CD4-positive, alpha-beta T cell treated with Interleukin-1 beta for 1 hour (primary cell): Measurements from ENCODE around the gene TAF4.

ENCODE experiments used
- DNase-seq, 2 donors: peaks; one replicate each; pipeline ENCODE4 v3.0.0-alpha.2; 2020 to 2022

TAF4 gene

DNA sequence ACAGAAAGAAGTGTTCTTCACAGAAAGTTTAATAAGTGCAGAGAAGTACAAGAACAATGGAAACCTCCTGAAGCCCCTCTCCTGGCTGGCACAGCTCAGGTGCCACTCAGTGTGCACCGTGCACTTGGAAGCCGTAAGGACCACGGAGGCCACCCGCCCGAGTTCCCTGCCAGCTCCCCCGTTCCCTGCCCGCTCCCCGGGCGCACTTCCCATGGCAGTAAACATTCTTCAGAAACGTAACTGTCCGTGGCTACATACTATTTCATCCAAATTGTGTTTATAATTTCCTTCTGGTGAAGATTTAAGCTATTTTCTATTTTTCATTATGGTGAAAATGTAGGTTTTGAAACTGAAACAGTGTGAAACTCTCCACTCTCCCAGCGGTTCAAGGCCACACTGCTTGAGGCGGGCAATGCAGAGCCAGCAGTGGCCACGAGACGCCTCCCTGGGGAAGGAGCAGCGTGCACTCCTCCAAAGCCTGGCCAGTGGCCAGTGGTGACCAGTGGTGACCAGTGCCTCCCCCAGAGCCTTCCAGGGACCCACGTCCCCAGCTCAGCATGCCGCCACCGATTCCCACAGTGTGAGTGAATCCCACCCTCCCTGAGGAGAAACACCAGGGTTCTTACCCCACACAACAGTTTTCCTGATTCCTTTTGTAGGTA lies 46.4 kb downstream of the TAF4 start:
- no peak for DNase-seq

GRCh38 chr20:62018437-62019143 lies 47.1 kb downstream of the TAF4 start:
- DNase-seq: no peak

DNA sequence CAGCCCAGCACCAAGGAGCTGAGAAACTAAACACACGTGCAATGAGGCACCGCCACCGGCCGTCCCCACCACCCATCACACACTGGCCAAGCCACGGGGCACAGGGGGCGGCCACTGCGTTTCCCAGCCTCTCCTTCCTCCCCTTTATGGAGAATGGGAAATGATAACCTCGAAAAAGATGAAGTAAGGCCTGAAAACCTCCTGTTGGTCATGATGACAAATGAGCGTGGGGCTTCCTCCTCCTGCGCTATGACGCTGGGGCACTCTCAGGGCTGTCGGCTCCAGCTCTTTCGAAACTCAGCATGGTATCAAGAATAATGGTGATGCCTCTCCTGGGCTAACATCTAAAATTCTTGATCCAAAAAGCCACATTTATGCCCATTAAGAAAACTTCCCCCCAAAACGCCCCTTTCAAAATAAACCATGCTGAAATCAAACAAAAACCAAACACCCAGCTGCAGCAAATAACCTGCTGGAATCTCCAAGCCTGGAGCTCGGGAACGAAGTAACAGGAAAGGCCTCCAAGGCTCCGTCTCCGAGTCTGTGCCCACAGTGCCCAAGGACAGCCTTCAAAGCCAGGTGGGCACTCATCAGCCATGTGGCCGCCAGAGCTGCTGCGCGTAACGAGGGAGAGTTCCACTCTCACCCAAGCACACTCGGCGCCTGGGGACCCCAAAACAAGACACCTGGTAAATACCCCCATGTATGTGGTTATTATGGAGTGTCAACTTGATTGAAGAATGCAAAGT lies 50.0 kb downstream of the TAF4 start:
- no peak for DNase-seq

GRCh38 chr20:62014889-62015537 lies 50.7 kb downstream of the TAF4 start:
- DNase-seq: no peak

- no peak for DNase-seq
These were observed 51.2 kb downstream of the TAF4 start for GRCh38 chr20:62014488-62014775.

DNA sequence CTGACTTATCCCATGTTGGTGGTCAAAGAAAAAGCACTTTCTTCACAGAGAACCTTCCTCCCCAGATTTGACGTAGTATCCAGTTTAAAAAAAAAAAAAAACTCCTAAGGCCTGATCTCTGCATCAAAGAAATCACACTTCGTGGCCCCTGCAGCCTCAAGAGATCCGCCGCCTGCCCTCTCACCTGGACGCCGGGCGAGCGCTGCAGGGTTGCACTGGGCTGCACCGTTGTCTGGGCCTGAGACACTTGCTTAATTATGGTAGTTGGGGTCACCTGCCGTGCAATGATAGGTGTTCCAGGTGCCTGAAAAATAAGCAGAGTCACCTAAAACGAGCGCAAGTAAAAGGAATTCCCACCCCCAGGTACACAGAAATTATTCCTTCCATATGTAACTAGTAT lies 53.0 kb downstream of the TAF4 start:
- DNase-seq: no peak

DNA sequence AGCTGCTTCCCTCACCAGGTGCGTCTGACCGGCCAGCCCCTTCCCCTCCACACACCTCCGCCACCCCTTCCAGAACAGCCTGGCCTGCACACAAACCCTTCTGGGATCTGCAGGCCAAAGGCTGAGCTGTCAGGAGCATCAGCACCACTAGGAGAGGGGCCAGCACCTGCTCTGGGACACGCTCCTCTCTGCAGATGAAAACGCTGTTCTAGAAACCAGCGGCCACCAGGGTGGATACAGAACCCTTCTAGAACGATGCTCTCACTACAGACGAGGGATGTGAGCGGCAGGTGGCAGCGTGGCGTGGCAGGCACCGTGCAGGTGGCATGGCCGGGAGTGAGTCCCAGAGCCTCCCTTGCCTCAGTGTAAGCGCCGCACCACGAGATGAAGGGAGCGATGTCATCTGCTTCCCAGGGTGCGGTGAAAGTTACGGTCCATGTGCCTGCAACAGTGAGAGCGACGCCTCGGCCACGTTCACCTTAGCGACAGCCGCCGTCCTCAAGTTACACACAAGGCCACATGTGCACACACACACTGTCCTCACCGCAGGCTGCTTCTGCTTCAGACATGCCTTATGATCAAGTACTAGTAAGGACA lies 53.6 kb downstream of the TAF4 start:
- DNase-seq: no peak

- no peak for DNase-seq
These were observed 54.3 kb downstream of the TAF4 start for GRCh38 chr20:62011403-62011790.

DNA sequence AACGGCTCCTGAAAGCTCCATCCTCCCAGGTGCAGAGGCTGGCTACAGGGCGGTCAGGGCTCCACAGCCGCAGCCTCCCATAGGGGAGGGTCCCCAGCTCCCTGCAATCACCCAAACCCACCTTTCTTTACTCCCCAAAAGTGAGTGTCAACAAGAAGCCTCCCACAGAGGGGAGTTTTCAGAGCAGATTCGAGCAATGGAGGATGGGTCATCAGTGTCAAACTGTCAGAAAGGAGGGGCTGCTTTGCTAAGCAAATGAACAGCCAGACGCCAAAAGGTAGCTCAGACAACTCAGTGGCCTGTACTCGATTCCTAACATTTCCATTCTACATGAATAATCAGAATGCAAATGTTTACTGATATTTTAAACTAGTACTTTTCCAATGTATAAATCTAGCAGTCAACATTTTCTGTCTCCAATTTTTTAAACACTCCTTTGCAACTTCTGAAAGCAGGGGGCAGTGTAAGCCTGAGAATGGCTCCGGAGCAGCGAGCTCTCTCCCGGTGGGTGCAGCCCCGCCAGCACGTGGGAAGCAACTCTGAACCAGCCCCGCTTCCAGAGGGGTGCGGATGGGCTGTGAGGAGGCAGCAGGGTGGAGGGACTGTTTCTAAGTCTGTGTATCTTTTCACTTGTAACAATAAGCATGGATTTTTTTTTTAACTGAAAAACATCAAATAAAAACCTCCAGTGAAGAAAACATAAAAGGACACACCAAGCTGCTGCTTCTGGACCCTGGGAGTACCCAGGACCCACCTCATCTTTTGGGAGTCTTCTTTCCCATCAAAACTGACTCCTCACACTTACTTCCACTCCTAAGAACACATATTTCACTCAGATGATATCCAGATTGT lies 54.9 kb downstream of the TAF4 start:
- peak; percentile 53 to 72 for DNase-seq

- no peak for DNase-seq
These were observed 55.7 kb downstream of the TAF4 start for GRCh38 chr20:62009869-62010445.

- no peak for DNase-seq
These were observed 56.4 kb downstream of the TAF4 start for GRCh38 chr20:62009322-62009721.

DNA sequence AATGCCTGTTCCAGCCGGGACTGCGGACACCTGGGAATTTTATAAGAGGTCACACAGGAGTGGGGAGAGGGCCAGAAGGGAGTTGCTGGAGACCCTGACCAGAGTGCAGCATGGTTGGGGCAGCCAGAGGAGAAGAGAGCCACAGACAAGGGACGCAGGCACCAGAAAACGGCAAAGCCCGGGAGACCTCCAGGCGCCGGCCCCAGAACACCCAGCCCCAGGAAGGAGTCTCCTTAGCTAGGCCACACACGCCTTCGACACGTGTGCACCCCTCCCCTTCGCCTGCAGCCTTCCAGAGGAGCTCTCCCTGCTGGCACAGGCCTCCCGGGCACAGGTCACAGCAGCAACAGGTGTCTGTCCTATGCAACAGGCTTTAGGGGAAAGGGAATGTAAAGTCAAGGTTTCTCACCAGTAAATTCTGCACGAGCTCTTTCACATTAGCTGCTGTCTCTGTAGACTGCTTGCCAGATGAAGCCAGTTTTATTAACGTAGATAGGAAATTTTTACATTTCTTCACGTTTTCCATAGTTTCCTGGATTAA lies 57.0 kb downstream of the TAF4 start:
- no peak for DNase-seq

DNA sequence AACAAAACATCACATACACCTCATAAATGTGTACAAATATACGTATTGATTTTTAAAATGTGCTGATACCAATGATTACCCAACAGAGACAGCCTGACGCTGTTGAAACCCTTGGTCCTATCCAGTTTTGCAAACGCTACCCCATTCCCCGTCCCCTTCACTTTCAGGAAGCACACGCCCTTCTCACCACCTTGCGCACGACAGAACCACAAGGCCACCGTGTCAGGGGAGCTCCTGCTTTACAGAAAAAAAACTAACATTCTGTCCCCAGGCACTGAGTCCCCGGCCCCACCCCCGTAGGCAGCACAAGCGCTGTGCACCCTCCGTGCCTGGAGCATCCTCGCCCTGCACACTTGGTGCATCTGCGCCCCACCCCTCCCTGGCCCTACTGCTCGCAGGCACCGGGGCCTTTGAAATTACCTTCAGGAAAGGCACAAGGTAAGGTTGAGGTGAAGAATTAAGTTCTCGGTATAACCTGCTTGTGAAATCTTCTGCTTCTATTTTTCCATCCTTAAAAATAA lies 58.5 kb downstream of the TAF4 start:
- DNase-seq: no peak

DNA sequence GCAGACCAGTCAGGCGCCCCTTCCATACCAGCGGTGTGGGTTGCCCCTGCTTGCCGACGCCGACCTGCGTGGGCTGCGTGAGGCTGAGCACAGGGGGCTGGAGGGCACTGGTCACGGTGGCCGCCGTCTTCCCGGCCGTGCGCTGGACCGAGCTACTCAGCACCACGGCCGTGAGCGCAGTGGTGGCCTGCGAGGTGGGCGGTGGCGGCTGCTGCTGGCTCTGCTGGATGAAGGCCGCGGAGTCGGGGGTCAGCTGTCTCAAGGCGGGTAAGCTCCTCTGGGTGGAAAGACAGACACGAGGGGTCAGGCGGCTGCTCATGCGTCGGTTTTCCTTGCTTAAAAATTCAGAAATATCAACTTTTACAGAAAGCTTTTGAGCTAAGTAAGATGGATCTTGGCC lies 59.2 kb downstream of the TAF4 start:
- DNase-seq: no peak

DNA sequence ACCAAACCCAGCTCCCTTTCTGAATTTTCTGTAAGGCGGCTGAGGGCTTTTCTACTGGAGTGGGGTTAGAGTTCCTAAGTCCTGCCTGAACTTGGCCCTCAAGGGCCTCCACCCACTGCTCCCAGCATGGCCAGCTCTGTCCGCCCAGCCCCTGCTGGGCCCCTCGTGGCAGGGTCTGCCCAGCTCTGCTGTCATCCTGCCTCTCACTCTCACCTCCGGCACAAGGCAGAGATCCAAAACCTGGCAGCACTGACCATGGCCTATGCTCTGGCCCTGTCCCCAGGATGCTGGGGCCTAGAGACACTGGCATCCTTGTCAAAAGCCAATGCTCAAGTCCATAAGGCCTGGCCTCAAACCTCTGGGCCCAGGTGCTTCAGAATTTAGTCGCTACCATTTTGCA lies 61.1 kb downstream of the TAF4 start:
- DNase-seq: no peak

DNA sequence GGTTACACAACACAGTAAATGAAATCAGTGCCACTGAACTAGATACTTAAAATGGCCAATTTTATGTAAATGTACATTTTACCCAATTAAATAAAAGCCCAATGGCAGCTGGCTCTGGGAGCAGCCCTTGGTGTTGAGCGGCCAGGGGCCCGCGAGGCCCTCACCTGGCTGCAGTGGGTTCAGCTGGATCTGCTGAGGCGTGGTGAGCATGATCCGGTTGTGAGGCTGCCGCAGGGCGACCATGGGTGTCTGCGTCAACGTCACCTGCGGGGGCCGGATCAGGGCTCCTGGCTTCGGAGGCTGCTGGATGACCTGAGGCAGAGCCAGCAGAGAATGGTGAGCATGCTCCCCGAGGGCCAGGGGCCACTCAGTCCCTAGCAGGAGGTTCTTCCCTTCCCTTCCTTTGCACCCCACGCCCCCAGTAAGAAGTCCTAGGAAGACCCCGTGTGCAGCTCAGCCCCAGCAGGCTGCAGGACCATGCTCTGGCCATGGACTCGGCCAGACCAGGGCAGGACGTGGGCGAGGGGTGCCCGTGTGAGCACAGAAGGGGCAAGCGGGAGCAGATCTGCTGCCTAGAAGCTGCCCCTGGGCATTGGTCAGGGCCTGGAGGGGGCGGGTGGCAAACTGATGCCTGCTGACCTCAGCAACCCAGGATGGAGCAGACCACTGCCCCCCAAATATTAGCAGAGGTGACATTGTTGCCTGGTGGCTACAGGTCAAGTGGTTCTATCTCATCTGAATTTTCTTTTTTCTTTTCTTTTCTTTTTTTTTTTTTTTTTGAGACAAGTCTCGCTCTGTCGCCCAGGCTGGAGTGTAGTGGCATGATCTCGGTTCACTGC lies 61.9 kb downstream of the TAF4 start:
- no peak for DNase-seq

- no peak for DNase-seq
These were observed 62.7 kb downstream of the TAF4 start for GRCh38 chr20:62002882-62003480.

GRCh38 chr20:62001178-62001715 lies 64.4 kb downstream of the TAF4 start:
- DNase-seq: no peak

DNA sequence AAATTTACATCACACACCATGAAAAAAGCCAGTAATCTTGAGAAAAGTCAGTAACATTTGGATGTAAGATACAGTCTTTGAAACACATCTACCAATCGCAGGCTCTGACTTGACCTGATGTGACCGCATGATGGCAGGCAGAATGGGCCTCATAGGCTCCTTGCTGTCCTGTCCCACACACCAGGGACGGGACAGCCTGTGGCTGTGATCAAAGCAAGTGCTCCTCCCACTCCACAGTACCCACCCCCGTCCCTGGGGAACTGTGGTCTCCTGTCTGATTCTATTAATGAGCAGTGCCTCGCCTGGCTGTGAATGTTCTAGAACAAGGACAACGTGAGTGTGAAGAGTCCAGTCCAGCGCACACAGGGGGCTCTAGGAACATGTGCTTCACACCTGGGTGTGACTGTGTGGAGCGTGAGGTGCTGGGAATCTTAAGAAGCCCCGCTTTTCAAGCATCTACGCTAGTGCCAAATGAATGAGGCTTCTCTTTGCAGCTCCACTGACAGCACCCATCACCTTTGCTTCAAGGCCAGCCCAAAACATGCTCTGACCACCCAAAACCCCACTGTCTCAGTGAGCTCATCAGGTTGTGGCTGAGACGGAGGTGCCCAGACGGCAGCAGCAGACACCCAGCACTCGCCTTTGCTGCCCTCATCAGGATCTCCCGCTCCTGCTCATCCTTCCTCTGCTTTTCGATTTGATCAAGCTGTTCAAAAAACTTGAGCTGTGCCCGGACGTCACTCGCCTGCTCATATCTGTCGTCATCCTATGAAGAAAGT lies 67.1 kb downstream of the TAF4 start:
- no peak for DNase-seq
